ENCODE data around the gene RFTN1. TPM values are rescaled to one million over a fixed set of nuclear protein-coding genes. Genes with fewer than 3 reads are reported as not detected.

The RFTN1 gene
- total and polyA plus RNA-seq, 9 of the 15 experiments (the other 6 are each of a cell fraction or from before 2014, with no cell fraction given), result 0.08 to 0.51 (median 0.11) TPM; not detected in 6

DNA sequence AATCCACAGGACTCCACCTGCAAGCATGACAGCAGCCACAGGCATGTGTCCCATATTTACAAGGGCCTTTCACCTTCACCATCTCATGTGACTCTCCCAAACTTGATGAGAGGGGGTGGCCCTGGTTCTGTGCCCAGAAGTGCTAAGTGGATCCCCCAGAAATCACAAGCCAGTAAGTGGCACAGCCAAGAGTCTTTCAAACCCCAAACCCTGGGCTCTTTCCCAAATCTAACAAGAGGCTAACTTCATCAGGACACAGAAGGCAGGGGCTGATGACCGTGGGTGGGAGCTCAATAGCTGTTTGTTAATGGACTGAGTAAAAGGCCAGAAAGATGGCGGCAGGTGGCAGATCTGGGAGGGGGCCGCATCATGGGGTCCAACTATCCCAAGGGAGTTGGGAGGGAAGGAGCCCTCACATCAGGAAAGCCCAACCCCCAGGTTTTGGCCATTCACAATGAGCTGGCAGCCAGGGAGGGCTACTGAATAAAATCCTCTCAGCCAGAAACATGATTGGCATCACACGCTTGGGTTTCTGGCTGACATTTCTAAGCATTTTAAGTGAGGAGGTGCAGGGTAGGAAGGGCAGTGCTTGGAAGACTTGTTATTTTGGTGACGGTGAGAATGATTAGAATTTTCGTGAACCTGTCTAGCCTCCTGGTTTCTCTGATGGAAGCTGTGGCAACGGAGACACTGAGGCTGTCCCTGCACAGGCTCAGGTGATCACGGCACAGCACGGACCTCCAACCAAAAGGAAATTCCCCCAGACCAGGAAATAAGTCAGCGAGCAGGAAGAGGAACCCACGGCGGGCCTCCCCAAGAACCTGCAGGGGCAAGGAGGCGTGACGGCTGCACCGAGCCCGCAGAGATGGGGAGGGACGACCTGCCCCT, 139.2 kb downstream of the RFTN1 start:
- CTCF ChIA-PET (ENCODE audit: low intra/inter-chr PET ratio), result interaction anchor here (0.5 kb wide), 1 partner anchor 84 kb away, joined by 3 read pairs; no protein-coding TSS in a partner anchor
- in situ Hi-C loops (cut with MboI), result no loop called here
- Histone ChIP-seq H3K27me3 (ENCODE audit: control insufficient read depth in 2 of 2, insufficient read depth in 2 of 2, low read length in 2 of 2) (no peaks in the 10 kb centered on the region; a peak in 2 of 5 replicates), H2AFZ (ENCODE audit: low read depth, low read length) (no peak overlapping the region), H3K4me3 (no peak overlapping the region), H3K9me1 (ENCODE audit: control insufficient read depth, insufficient read depth, low read length) (no peaks in the 10 kb centered on the region), H3K27ac (ENCODE audit: extremely low read depth, low read depth, low read length) (no peak overlapping the region), H3K9me3 (replicated peaks; ENCODE audit: control insufficient read depth, insufficient read depth, low read depth, low read length) (no peaks in the 10 kb centered on the region), H3K4me1 (replicated peaks in 1 of 2; ENCODE audit: control insufficient read depth in 2 of 2, insufficient read depth in 2 of 2, low read length in 2 of 2) (peaks cover 2 to 3% of the 10 kb centered on the region in 2 experiments; a peak in 1 of 5 replicates), H3K9ac (ENCODE audit: insufficient read depth in 1 of 2, low read depth in 2 of 2, low read length in 2 of 2) (no peak overlapping the region), H3K36me3 (ENCODE audit: control insufficient read depth, insufficient read depth, low read length) (no peaks in the 10 kb centered on the region), H3K79me2 (ENCODE audit: control insufficient read depth, insufficient read depth, low read length) (no peaks in the 10 kb centered on the region), H4K20me1 (replicated peaks; ENCODE audit: control insufficient read depth, insufficient read depth, low read length) (0 out of 2 replicates have a peak, but pooled peaks cover 4% of the 10 kb centered on the region), H3K4me2 (ENCODE audit: insufficient read depth, low read length) (no peak overlapping the region)
- no peak for ATAC-seq
- no peak for FAIRE-seq
- 21% methylated on average over 17 of the region's 17 CpGs for WGBS (ENCODE audit: insufficient coverage, low coverage, missing lambda C conversion rate)
- BruUV-seq (replicated peaks), result no TSS peak
- intact Hi-C loops (cut with micrococcal nuclease), result no loop called here
- POLR2A ChIA-PET, result no interaction called here
- DNase-seq (ENCODE audit: extremely low read depth in 1 of 4, low spot score in 3 of 4), result no peak
- no peak for TF ChIP-seq SREBF2 (CRISPR knock-in tag; IDR thresholded peaks at IDR 0.05)
- no peak for TF ChIP-seq ZNF280A (IDR thresholded peaks at IDR 0.05; ENCODE audit: low read depth, partially characterized antibody)
- no peak for TF ChIP-seq ELF1 (tag; IDR thresholded peaks at IDR 0.05)
- TF ChIP-seq RERE (CRISPR knock-in tag; IDR thresholded peaks at IDR 0.05; ENCODE audit: borderline replicate concordance), result no peak
- TF ChIP-seq ZNF79 (CRISPR knock-in tag; IDR thresholded peaks at IDR 0.05; ENCODE audit: low read depth), result no peak
- TF ChIP-seq ZNF12 (CRISPR knock-in tag; IDR thresholded peaks at IDR 0.05), result no peak
- TF ChIP-seq ZNF668 (CRISPR knock-in tag; IDR thresholded peaks at IDR 0.05), result no peak
- TF ChIP-seq, protein P1, sequence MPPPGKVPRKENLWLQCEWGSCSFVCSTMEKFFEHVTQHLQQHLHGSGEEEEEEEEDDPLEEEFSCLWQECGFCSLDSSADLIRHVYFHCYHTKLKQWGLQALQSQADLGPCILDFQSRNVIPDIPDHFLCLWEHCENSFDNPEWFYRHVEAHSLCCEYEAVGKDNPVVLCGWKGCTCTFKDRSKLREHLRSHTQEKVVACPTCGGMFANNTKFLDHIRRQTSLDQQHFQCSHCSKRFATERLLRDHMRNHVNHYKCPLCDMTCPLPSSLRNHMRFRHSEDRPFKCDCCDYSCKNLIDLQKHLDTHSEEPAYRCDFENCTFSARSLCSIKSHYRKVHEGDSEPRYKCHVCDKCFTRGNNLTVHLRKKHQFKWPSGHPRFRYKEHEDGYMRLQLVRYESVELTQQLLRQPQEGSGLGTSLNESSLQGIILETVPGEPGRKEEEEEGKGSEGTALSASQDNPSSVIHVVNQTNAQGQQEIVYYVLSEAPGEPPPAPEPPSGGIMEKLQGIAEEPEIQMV (tag; conservative IDR thresholded peaks at IDR 0.05; ENCODE audit: low read depth), result no peak
- TF ChIP-seq NFIC (IDR thresholded peaks at IDR 0.05), result no peak
- TF ChIP-seq SAFB2 (IDR thresholded peaks at IDR 0.05; ENCODE audit: borderline replicate concordance, low read depth, low read length, severe bottlenecking), result no peak
- TF ChIP-seq CHD2 (IDR thresholded peaks at IDR 0.05; ENCODE audit: low read depth, low read length), result no peak
- TF ChIP-seq ZNF764 (CRISPR knock-in tag; IDR thresholded peaks at IDR 0.05; ENCODE audit: low read depth), result no peak
- no peak for TF ChIP-seq SMARCA5 (IDR thresholded peaks at IDR 0.05)
